GM21515 (cell line): ENCODE measurements around the gene ATG2B.
"Not testable (repeated sequence)": the region's sequence is repeated elsewhere in the genome, so short reads cannot be mapped to it uniquely, and the experiment has no call there.

Experiments used
- ATAC-seq: cut with Tn5 transposase; IDR thresholded peaks from one replicate; pipeline ENCODE4 v1.9.1; 2021; ENCODE audit not compliant: unreplicated experiment

The ATG2B gene

DNA sequence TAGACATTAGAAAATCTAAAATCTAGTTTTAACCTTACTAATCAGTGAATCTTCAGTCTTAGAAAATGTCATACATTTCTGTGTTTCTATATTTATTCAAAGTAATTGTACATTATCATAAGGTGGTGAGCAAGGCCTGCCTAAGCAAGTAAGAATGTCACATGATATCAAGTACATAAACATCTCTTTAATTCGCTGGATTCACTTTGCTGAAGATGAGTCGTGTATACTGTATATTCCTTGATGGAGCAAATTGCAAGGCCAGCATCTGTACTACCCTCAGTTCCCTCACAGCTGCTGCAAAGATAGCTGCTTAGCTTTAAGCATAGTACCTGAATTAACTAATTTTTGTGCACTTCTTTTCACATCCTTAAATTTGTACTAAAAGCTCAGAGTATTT is 20.3 kb upstream of the ATG2B start:
- ATAC-seq = no peak

GRCh38 chr14:96380735-96381134 is 17.6 kb upstream of the ATG2B start:
- peak; percentile 72 for ATAC-seq

- ATAC-seq = no peak
Measured at GRCh38 chr14:96376093-96376492, 13.0 kb upstream of the ATG2B start.

GRCh38 chr14:96373538-96373937 is 10.4 kb upstream of the ATG2B start:
- ATAC-seq = no peak

GRCh38 chr14:96370528-96370927 is 7.4 kb upstream of the ATG2B start:
- ATAC-seq = no peak

DNA sequence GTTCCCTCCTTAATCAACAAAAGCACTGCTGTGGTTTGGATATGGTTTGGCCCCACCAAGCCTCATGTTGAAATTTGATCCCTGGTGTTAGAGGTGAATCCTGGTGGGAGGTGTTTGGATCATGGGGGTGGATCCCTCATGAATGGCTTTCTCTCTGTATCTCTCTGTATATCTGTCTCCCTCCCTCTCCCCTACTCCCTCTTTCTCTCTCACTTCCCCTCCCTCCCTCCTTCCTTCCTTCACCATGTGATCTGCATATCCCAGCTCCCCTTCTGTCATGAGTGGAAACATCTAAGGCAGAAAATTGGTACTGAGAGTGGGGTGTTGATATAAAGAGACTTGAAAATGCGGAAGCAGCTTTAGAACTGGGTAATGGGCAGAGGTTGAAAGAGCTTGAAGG is 5.4 kb upstream of the ATG2B start:
- ATAC-seq = no peak

- ATAC-seq = no peak
Measured at GRCh38 chr14:96364962-96365361, 1.8 kb upstream of the ATG2B start.

DNA sequence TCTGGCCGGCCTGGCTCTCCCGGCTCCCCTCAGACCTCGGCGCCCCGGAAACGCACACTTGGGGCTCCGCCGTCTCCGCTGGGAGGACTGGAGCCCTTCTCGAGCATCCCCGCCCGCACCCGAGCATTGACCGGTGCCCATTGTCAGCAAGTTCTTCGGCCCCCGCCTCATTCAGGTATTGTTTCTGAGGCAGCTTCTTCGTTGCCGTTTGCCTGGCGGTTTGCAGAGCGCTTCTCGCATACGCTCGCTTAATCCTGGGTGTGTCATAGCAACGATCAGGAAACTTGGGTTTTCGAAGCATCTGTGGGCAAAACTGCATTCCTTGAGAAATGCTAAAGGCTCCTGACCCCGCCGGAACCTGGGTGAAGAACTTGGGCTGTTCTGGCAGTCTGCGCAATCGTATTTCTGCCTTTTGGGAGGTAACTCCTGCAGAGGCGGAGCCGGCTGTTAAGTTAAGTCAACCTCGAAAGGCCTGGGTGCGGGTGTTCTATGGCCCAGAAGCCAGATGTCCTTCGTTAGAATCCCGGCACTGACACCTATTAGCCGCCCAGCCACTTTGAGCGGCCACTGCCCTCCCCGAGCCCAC is 703 bp upstream of the ATG2B start:
- peak; percentile 31 for ATAC-seq

- ATAC-seq = peak; percentile 26
Measured at GRCh38 chr14:96362071-96362964, 823 bp downstream of the ATG2B start.

GRCh38 chr14:96359959-96360358 is 3.2 kb downstream of the ATG2B start:
- no peak for ATAC-seq

DNA sequence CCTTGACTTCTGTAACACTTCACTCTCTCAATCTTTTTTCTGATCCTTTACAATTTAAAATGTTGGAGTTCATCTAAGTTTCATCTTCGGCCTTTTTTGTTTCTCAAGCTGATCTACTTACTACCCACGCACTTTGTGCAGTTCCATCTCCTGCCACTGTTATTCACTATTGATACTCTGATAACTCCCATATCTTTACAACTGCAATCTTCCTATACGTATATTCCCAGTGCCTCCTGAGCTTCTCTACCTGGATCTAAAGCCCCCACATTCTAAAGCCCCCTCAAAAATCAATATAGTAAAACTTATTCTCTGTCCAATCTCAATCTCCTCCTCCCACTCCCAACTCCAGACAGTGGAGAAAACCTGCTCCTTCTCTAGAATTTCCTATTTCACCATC is 5.9 kb downstream of the ATG2B start:
- no peak for ATAC-seq

DNA sequence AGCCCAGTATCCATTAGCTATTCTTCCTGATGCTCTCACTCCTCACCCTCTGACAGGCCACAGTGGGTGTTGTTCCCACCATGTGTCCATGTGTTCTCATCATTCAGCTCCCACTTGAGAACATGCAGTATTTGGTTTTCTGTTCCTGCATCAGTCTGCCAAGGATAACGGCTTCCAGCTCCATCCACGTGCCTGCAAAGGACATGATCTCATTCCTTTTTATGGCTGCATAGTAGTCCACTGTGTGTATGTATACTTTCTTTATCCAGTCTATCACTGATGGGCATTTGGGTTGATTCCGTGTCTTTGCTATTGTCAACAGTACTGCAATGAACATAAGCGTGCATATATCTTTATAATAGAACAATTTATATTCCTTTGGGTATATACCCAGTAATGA is 8.9 kb downstream of the ATG2B start:
- ATAC-seq = no peak

DNA sequence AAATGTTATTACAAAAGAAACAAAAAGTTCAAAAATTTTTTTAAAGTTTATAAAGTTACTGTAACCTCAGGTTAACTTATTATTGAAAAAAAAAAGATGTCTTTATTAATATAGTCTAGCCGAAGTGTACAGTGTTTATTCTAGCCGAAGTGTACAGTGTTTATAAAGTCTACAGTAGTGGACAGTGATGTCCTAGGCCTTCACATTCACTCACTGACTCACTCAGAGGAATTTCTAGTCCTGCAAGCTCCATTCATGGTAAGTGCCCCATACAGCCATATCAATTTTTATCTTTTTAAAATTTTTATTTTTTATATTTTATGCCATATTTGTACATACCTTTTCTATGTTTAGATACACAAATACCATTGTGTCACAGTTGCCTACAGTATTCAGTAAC is 10.4 kb downstream of the ATG2B start:
- ATAC-seq = no peak

DNA sequence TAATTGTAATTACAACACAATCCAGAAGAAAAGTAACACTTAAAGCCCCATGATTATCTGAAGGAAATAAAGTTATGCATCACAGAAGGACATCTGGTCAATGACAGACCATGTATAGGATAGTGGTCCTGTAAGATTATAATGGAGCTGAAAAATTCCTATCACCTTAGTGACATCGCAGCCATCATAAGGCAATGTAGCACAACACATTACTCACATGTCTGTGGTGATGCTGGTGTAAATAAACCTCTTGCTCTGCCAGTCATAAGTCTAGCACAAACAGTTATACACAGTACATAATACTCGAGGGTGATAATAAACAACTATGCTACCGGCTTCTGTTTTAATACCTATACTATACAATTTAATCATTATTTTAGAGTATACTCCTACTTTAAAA is 11.2 kb downstream of the ATG2B start:
- no peak for ATAC-seq

DNA sequence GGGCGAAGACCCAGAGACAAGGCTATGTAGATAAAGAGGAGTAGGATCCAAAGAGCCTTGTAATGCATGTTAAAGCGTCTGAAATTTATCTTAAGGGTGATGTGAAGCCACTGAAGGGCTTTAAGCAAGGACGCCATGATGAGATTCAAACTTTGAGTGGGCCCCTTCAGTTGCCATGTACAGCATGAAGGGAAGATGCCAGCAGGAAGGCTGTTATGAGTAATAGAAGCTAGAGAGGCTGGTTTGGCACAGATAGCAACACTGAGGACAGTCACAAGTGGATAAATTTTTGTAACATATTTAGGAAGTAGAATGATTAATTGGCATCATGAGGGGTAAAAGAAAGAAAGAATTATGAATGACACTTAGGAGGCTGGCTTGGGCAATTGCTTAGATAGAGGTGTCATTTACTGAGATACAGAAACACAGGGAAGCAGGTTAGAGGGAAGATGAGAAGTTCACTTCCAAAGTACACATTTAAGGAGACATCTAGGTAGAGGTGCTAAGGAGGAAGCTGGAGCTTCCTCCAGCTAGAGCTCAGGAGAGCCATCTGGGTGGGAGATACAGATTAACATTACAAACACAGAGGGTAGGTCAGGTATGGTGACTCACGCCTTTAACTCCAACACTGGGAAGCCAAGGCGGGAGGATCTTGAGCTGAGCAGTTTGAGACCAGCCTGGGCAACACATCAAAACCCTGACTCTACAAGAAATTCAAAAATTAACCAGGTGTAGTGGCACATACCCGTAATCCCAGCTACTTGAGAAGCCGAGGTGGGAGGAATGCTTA is 13.7 kb downstream of the ATG2B start:
- ATAC-seq = no peak

- not testable (repeated sequence) for ATAC-seq
Measured at GRCh38 chr14:96347957-96348356, 15.2 kb downstream of the ATG2B start.

DNA sequence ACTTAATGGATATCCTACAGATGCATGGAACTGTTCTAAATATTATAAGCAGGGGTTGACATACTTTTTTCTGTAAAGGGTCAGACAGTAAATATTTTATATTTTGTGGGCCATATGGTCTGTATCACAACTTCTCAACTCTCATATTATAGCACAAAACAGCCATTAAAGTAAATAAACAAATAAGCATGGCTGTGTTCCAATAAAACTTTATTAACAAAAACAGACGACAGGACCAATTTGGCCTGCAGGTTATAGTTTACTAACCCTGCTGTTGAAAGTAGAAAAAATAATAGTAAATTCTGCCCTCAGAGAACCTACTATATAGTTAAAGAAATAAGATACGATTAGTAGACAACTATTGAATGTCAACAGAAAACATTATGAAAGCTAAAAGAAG is 17.5 kb downstream of the ATG2B start:
- no peak for ATAC-seq

GRCh38 chr14:96341323-96341722 is 21.8 kb downstream of the ATG2B start:
- ATAC-seq = no peak

- no peak for ATAC-seq
Measured at GRCh38 chr14:96338551-96338950, 24.6 kb downstream of the ATG2B start.

DNA sequence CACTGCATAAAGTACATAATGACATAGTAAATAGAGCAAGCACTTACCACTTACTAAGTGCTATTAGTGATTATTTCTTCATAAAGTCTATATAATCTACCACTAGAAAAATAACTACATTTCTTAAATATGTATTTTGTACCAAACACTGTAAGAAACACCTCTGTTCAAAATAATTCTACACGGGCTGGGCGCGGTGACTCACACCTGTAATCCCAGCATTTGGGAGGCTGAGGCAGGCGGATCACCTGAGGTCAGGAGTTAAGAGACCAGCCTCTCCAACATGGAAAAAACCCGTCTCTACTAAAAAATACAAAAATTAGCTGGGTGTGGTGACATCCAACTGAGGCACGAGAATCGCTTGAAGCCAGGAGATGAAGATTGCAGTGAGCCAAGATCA is 38.9 kb downstream of the ATG2B start:
- ATAC-seq = no peak

- no peak for ATAC-seq
Measured at GRCh38 chr14:96320605-96321004, 42.5 kb downstream of the ATG2B start.

DNA sequence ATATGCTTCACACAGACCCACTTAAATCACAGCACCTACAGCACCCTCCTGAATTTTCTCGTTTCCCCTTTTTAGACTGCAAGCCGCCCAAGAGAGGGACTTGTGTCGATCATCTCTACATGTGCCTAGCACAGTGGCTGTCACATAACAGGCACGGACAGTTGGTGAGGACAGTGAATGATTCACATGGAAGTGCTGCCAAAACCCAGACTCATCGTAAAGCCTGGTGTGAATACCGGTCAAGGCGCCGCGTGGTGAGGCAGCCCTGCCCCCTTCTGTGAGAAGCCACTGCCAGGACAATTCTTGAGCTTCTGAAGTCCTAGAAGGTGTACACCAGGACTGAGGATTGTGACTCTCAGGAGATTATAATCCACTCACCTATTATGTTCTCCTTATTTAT is 44.3 kb downstream of the ATG2B start:
- no peak for ATAC-seq
